GM18951 (cell line): ENCODE measurements around the gene ALX3.
"Not testable (repeated sequence)": the region's sequence is repeated elsewhere in the genome, so short reads cannot be mapped to it uniquely, and the experiment has no call there.

ENCODE experiments used
- POLR2A ChIP-seq: IDR thresholded peaks from 4 replicates; pipeline ENCODE4 v1.6.1; 2011; ENCODE audit warnings: mild to moderate bottlenecking; ENCODE audit not compliant: insufficient read length, insufficient read depth; ENCODE audit errors: extremely low read depth
- in situ Hi-C: fragments of 300-500 bp; cut with MboI; formaldehyde crosslinking; loops from one replicate; pipeline ENCODE4 v1.12.0; 2022; ENCODE audit warnings: low sequenced_read_pairs, mixed read lengths, inconsistent platforms; ENCODE audit not compliant: unreplicated experiment

Gene ALX3

GRCh38 chr1:110034040-110034450 lies 36.4 kb downstream of the ALX3 start:
- in situ Hi-C loops: no loop called here
- no peak for TF ChIP-seq POLR2A

GRCh38 chr1:110033421-110033820 lies 37.1 kb downstream of the ALX3 start:
- in situ Hi-C loops: no loop called here

GRCh38 chr1:110032327-110032726 lies 38.1 kb downstream of the ALX3 start:
- in situ Hi-C loops: no loop called here

More at GRCh38 chr1:110033421-110033820, 37.1 kb downstream of the ALX3 start:
- no peak for TF ChIP-seq POLR2A

GRCh38 chr1:110030687-110031086 lies 39.8 kb downstream of the ALX3 start:
- in situ Hi-C loops: not testable (repeated sequence)

More at GRCh38 chr1:110032327-110032726, 38.1 kb downstream of the ALX3 start:
- no peak for TF ChIP-seq POLR2A

GRCh38 chr1:110024613-110025012 lies 45.9 kb downstream of the ALX3 start:
- TF ChIP-seq POLR2A: no peak
- in situ Hi-C loops: no loop called here

- in situ Hi-C loops: no loop called here
- TF ChIP-seq POLR2A: no peak
Observed at GRCh38 chr1:110021285-110021684, 49.2 kb downstream of the ALX3 start.

GRCh38 chr1:110019770-110020169 lies 50.7 kb downstream of the ALX3 start:
- in situ Hi-C loops: no loop called here
- TF ChIP-seq POLR2A: no peak

GRCh38 chr1:110018396-110018795 lies 52.1 kb downstream of the ALX3 start:
- in situ Hi-C loops: no loop called here

GRCh38 chr1:110017792-110018191 lies 52.7 kb downstream of the ALX3 start:
- in situ Hi-C loops: no loop called here
- TF ChIP-seq POLR2A: no peak

More at GRCh38 chr1:110018396-110018795, 52.1 kb downstream of the ALX3 start:
- no peak for TF ChIP-seq POLR2A

- in situ Hi-C loops: no loop called here
- TF ChIP-seq POLR2A: no peak
Observed at GRCh38 chr1:110012100-110012780, 58.2 kb downstream of the ALX3 start.

- in situ Hi-C loops: no loop called here
- no peak for TF ChIP-seq POLR2A
Observed at GRCh38 chr1:110011527-110012041, 58.9 kb downstream of the ALX3 start.
